Large intestine (tissue), 3 donors: ENCODE measurements around the gene GARIN5B. TPM values are rescaled to one million over a fixed set of nuclear protein-coding genes. Genes with fewer than 3 reads are reported as not detected.

Experiments used
- DNase-seq, 2 donors: peaks; one replicate each; pipeline versions ENCODE4 v3.0.0 to v3.0.0-alpha.2; 2013
- H3K27ac ChIP-seq: one replicate; pipeline ENCODE4 v1.5.1; 2013; ENCODE audit warnings: low read length
- H3K27me3 ChIP-seq: 2 replicates; pipeline ENCODE4 v1.6.1; 2013; ENCODE audit warnings: low read length; ENCODE audit not compliant: control insufficient read depth, insufficient read depth
- H3K36me3 ChIP-seq: 2 replicates; pipeline ENCODE4 v1.6.1; 2013; ENCODE audit warnings: low read length; ENCODE audit not compliant: control insufficient read depth, insufficient read depth
- H3K4me1 ChIP-seq: one replicate; pipeline ENCODE4 v1.6.1; 2013; ENCODE audit warnings: low read length; ENCODE audit not compliant: control insufficient read depth, insufficient read depth
- H3K4me3 ChIP-seq: one replicate; pipeline ENCODE4 v1.5.1; 2013; ENCODE audit warnings: low read length
- H3K9me3 ChIP-seq: one replicate; pipeline ENCODE4 v1.6.1; 2013; ENCODE audit warnings: mild to moderate bottlenecking, low read depth, low read length, moderate library complexity; ENCODE audit not compliant: control insufficient read depth
- WGBS: methylation state at CpG from one replicate; pipeline ENCODE4 v1.1.5; 2013; ENCODE audit warnings: low lambda C conversion rate; ENCODE audit not compliant: insufficient coverage; 5-methylcytosine and 5-hydroxymethylcytosine counted together
- polyA plus RNA-seq: library from polyadenylated mRNA; unstranded; fragments of 120-200 nt; gene quantifications from one replicate; pipeline ENCODE4 v1.2.1, GENCODE V29; 2013

The GARIN5B gene
- polyA plus RNA-seq, 1 donor: 0.03 TPM

- no peak overlapping the region for H3K4me3 ChIP-seq
- peaks cover 9% of the 10 kb centered on the region for H3K27me3 ChIP-seq
- peaks cover 34% of the 10 kb centered on the region for H3K36me3 ChIP-seq
- no peak for DNase-seq
- WGBS: no CpG with 5 or more reads among the region's 41 CpGs
- no peaks in the 10 kb centered on the region for H3K9me3 ChIP-seq
- peaks cover under 1% of the 10 kb centered on the region for H3K4me1 ChIP-seq
- H3K27ac ChIP-seq: no peak overlapping the region
These were observed 16.2 kb downstream of the GARIN5B start for GRCh38 chr19:55346725-55347441.

GRCh38 chr19:55345818-55346724 lies 17.0 kb downstream of the GARIN5B start:
- Histone ChIP-seq H3K27me3 (peaks cover under 1% of the 10 kb centered on the region), H3K27ac (no peak overlapping the region), H3K36me3 (peaks cover 37% of the 10 kb centered on the region), H3K4me1 (peaks cover 7% of the 10 kb centered on the region), H3K9me3 (no peaks in the 10 kb centered on the region), H3K4me3 (no peak overlapping the region)
- no CpG with 5 or more reads among the region's 43 CpGs for WGBS
- no peak for DNase-seq

- peaks cover 37% of the 10 kb centered on the region for H3K36me3 ChIP-seq
- WGBS: no CpG with 5 or more reads among the region's 22 CpGs
- no peak for DNase-seq
These were observed 17.8 kb downstream of the GARIN5B start for GRCh38 chr19:55345101-55345817.

GRCh38 chr19:55344444-55344843 lies 18.6 kb downstream of the GARIN5B start:
- no peak for DNase-seq
- Histone ChIP-seq H3K4me3 (no peak overlapping the region), H3K9me3 (no peaks in the 10 kb centered on the region), H3K36me3 (peaks cover 37% of the 10 kb centered on the region), H3K4me1 (peaks cover 12% of the 10 kb centered on the region), H3K27ac (no peak overlapping the region), H3K27me3 (no peaks in the 10 kb centered on the region)
- no CpG with 5 or more reads among the region's 9 CpGs for WGBS

More at GRCh38 chr19:55345101-55345817, 17.8 kb downstream of the GARIN5B start:
- no peaks in the 10 kb centered on the region for H3K9me3 ChIP-seq
- no peaks in the 10 kb centered on the region for H3K27me3 ChIP-seq
- no peak overlapping the region for H3K4me3 ChIP-seq
- no peak overlapping the region for H3K27ac ChIP-seq
- H3K4me1 ChIP-seq: peaks cover 11% of the 10 kb centered on the region

- Histone ChIP-seq H3K27me3 (no peaks in the 10 kb centered on the region), H3K9me3 (no peaks in the 10 kb centered on the region), H3K4me1 (peaks cover 16% of the 10 kb centered on the region), H3K27ac (no peak overlapping the region), H3K36me3 (peaks cover 32% of the 10 kb centered on the region), H3K4me3 (no peak overlapping the region)
- DNase-seq: no peak
- WGBS: no CpG with 5 or more reads among the region's 50 CpGs
These were observed 21.2 kb downstream of the GARIN5B start for GRCh38 chr19:55341595-55342531.

GRCh38 chr19:55341171-55341588 lies 21.9 kb downstream of the GARIN5B start:
- no CpG with 5 or more reads among the region's 15 CpGs for WGBS
- Histone ChIP-seq H3K9me3 (no peaks in the 10 kb centered on the region), H3K27me3 (no peaks in the 10 kb centered on the region), H3K27ac (peak overlapping the region; percentile 90), H3K4me3 (peak overlapping the region; percentile 65), H3K4me1 (peaks cover 16% of the 10 kb centered on the region), H3K36me3 (peaks cover 30% of the 10 kb centered on the region)
- peak; percentile 86 to 87 for DNase-seq

DNA sequence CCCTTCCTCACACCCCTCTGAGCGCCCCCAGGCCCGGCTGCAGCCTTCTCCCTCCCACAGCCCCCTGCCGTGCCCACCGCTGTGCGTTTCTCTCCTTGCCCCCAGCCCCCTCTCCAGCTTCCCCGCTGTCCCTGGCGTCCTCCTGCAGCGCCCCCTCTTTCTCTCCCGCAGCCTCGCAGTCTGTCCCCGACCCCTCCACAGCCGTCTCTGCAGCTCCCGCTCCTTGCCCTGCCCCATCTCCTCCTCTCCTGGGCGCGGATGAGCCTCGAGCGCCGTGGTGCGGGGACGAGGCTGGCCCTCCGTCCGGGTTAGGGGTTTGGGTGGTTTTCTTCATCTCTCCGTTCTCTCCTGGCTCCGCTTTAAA lies 22.3 kb downstream of the GARIN5B start:
- H3K27ac ChIP-seq: peak overlapping the region; percentile 90
- peaks cover 27% of the 10 kb centered on the region for H3K36me3 ChIP-seq

DNA sequence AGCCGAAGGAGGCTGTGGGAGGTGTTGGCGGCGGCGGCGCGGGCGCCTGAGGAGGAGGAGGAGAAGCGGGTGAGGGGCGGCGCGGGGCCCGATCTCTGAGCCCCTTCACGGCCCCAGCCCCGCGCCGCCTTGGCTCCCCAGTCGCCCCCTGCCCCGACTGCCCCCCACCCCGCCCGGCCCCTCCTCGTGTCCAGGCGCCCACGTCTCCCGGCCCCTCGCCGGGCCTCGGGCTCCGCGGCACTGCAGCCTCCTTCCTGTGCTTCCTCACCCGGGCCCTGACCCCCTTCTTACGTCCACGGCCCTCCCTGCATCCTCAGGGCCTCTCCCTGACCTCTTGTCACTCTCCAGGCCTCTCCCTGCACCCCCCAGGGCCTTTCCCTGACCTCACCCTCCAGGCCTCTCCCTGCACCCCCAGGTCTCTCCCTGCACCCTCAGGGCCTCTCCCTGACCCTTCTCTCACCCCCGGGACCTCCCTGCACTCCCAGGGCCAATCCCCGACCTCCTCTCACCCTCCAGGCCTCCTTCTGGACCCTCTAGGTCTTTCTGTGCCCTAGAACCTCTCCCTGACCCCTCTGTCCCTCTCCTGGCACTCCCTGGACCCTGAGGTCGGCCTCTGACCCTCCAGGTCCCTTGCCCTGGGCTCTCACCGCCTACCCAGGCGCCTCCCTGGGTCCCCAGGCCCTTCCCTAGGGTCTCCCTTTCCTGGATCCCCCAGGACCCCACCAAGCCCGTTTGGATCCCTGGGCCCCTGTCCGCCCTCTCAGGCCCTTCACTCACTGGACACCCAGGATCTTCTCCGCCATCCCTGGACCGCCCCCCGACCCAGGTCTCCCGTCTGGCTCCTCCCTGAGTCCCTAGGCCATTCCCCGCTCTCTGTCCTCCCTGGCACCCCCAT lies 22.9 kb downstream of the GARIN5B start:
- peak overlapping the region; percentile 90 for H3K27ac ChIP-seq
- no peaks in the 10 kb centered on the region for H3K27me3 ChIP-seq
- no peaks in the 10 kb centered on the region for H3K9me3 ChIP-seq
- peaks cover 16% of the 10 kb centered on the region for H3K4me1 ChIP-seq
- peak overlapping the region; percentile 65 for H3K4me3 ChIP-seq
- peak; percentile 61 to 71 for DNase-seq
- peaks cover 26% of the 10 kb centered on the region for H3K36me3 ChIP-seq
- WGBS: no CpG with 5 or more reads among the region's 44 CpGs

More for the DNA sequence above, 22.3 kb downstream of the GARIN5B start:
- DNase-seq: peak; percentile 53 to 70
- Histone ChIP-seq H3K4me1 (peaks cover 16% of the 10 kb centered on the region), H3K4me3 (peak overlapping the region; percentile 65), H3K9me3 (no peaks in the 10 kb centered on the region), H3K27me3 (no peaks in the 10 kb centered on the region)
- WGBS: no CpG with 5 or more reads among the region's 24 CpGs
